Hippocampal formation (tissue), 2 donors: ENCODE data around the gene PLXNA2.

Experiments
- DNase-seq, 2 donors: peaks; one replicate each; lab custom pipeline; 2025; lab: John Stamatoyannopoulos, UW

Gene PLXNA2

GRCh38 chr1:208206092-208206698, 38.0 kb downstream of the PLXNA2 start:
- no peak for DNase-seq

GRCh38 chr1:208205216-208206013, 38.8 kb downstream of the PLXNA2 start:
- no peak for DNase-seq

GRCh38 chr1:208204779-208205178, 39.4 kb downstream of the PLXNA2 start:
- DNase-seq = no peak

- DNase-seq = peak in 1 of 2 donors; percentile 26
These were observed 40.2 kb downstream of the PLXNA2 start for GRCh38 chr1:208203848-208204609.

GRCh38 chr1:208203127-208203847, 40.9 kb downstream of the PLXNA2 start:
- peak in 1 of 2 donors; percentile 37 for DNase-seq

GRCh38 chr1:208202333-208202995, 41.7 kb downstream of the PLXNA2 start:
- DNase-seq = no peak

GRCh38 chr1:208201229-208201628, 43.0 kb downstream of the PLXNA2 start:
- DNase-seq = no peak

- no peak for DNase-seq
These were observed 44.1 kb downstream of the PLXNA2 start for GRCh38 chr1:208200116-208200515.

- DNase-seq = no peak
These were observed 45.9 kb downstream of the PLXNA2 start for GRCh38 chr1:208198236-208198635.

- no peak for DNase-seq
These were observed 49.2 kb downstream of the PLXNA2 start for GRCh38 chr1:208194944-208195343.

GRCh38 chr1:208192995-208193394, 51.2 kb downstream of the PLXNA2 start:
- no peak for DNase-seq

GRCh38 chr1:208190784-208191183, 53.4 kb downstream of the PLXNA2 start:
- DNase-seq = no peak

- no peak for DNase-seq
These were observed 54.5 kb downstream of the PLXNA2 start for GRCh38 chr1:208189716-208190115.

GRCh38 chr1:208189183-208189582, 55.0 kb downstream of the PLXNA2 start:
- DNase-seq = no peak

- DNase-seq = no peak
These were observed 55.6 kb downstream of the PLXNA2 start for GRCh38 chr1:208188607-208189006.

GRCh38 chr1:208187499-208188041, 56.6 kb downstream of the PLXNA2 start:
- no peak for DNase-seq

- no peak for DNase-seq
These were observed 58.4 kb downstream of the PLXNA2 start for GRCh38 chr1:208185801-208186231.

GRCh38 chr1:208184966-208185654, 59.1 kb downstream of the PLXNA2 start:
- no peak for DNase-seq

GRCh38 chr1:208183977-208184911, 59.9 kb downstream of the PLXNA2 start:
- no peak for DNase-seq
